ENCODE data around the gene PATJ. TPM values are rescaled to one million over a fixed set of nuclear protein-coding genes. Genes with fewer than 3 reads are reported as not detected.

PATJ gene
- total and polyA plus RNA-seq, 2 of the 13 experiments (the other 11 are each of a cell fraction or from before 2014, with no cell fraction given) = 6.2 to 16.8 TPM

DNA sequence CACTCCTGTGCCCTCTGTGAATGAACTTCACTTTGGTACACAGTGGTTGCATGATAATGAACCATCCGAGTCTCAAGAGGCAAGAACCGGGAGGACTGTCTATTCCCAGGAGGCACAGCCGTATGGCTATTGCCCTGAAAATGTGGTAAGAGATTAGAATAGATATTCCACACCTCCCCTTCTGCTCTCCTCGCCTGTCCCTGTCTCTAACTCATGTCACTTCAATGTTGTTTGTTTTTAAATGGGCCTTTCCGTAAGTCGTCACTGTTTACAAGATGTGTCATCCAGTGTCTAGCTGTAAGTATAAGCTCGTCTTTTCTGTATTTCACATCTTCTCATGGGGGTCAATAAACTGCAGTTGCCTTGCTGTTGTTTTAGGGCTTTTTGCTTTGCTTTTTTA is 122.2 kb downstream of the PATJ start (continued):
- TF ChIP-seq, protein P1, sequence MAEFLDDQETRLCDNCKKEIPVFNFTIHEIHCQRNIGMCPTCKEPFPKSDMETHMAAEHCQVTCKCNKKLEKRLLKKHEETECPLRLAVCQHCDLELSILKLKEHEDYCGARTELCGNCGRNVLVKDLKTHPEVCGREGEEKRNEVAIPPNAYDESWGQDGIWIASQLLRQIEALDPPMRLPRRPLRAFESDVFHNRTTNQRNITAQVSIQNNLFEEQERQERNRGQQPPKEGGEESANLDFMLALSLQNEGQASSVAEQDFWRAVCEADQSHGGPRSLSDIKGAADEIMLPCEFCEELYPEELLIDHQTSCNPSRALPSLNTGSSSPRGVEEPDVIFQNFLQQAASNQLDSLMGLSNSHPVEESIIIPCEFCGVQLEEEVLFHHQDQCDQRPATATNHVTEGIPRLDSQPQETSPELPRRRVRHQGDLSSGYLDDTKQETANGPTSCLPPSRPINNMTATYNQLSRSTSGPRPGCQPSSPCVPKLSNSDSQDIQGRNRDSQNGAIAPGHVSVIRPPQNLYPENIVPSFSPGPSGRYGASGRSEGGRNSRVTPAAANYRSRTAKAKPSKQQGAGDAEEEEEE (CRISPR knock-in tag; IDR thresholded peaks at IDR 0.05; ENCODE audit: borderline replicate concordance) = no peak
- TF ChIP-seq, protein P2, sequence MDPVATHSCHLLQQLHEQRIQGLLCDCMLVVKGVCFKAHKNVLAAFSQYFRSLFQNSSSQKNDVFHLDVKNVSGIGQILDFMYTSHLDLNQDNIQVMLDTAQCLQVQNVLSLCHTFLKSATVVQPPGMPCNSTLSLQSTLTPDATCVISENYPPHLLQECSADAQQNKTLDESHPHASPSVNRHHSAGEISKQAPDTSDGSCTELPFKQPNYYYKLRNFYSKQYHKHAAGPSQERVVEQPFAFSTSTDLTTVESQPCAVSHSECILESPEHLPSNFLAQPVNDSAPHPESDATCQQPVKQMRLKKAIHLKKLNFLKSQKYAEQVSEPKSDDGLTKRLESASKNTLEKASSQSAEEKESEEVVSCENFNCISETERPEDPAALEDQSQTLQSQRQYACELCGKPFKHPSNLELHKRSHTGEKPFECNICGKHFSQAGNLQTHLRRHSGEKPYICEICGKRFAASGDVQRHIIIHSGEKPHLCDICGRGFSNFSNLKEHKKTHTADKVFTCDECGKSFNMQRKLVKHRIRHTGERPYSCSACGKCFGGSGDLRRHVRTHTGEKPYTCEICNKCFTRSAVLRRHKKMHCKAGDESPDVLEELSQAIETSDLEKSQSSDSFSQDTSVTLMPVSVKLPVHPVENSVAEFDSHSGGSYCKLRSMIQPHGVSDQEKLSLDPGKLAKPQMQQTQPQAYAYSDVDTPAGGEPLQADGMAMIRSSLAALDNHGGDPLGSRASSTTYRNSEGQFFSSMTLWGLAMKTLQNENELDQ (CRISPR knock-in tag; IDR thresholded peaks at IDR 0.05; ENCODE audit: borderline replicate concordance) = no peak
- no peak for TF ChIP-seq ZNF232 (CRISPR knock-in tag; IDR thresholded peaks at IDR 0.05; ENCODE audit: borderline replicate concordance)
- no peak for TF ChIP-seq KDM6A (CRISPR knock-in tag; IDR thresholded peaks at IDR 0.05; ENCODE audit: low read depth)

DNA sequence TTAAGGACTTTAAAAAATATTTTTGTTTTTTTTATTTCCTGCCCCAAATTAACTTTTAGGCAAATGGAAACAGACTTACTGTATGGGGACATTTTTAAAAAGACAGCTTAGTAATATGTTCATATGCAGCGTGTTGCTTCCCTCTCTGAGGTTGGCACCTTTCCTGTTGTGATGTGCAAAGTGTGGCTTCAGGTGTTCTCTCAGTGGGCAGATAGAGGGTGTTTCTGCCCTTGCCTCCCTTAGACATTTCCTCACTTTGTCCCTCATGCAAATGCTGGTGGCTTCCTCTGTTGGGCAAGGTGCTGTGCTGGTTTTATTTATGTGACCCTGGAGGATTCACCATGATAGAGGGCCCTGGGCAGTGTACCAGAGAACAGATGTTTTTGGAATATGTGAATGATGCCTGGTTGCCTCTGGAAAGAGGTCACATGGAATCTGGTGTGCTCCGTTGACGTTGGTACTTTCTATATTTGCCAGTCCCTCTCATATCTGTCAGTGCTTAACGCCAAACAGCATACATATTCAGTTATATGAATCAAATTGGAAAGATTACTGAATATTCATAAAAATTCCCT is 123.5 kb downstream of the PATJ start:
- FAIRE-seq = no peak
- no TSS peak for BruUV-seq (replicated peaks)
- H3K27ac ChIP-seq (ENCODE audit: extremely low read length, insufficient read depth, low read length) = no peak overlapping the region

More for the DNA sequence above, 123.5 kb downstream of the PATJ start:
- Histone ChIP-seq H3K36me3 (replicated peaks in 1 of 2; ENCODE audit: control insufficient read depth in 1 of 2, insufficient read depth in 2 of 2, low read length in 2 of 2) (peaks cover 0 to 23% of the 10 kb centered on the region in 2 experiments; a peak in 4 of 5 replicates), H4K20me1 (ENCODE audit: insufficient read depth, low read length) (no peaks in the 10 kb centered on the region), H3K27me3 (ENCODE audit: control insufficient read depth in 1 of 2, insufficient read depth in 2 of 2, low read length in 2 of 2) (no peaks in the 10 kb centered on the region), H3K4me3 (replicated peaks in 1 of 3; ENCODE audit: insufficient read depth in 1 of 3, low read depth in 2 of 3, low read length in 3 of 3) (no peak overlapping the region), H2AFZ (ENCODE audit: low read length) (no peak overlapping the region), H3K79me2 (ENCODE audit: insufficient read depth, low read length) (no peaks in the 10 kb centered on the region), H3K4me1 (ENCODE audit: insufficient read depth, low read length) (no peaks in the 10 kb centered on the region), H3K4me2 (ENCODE audit: low read depth, low read length) (no peak overlapping the region), H3K9ac (ENCODE audit: insufficient read depth, low read depth, low read length) (no peak overlapping the region), H3K9me3 (ENCODE audit: low read length) (no peaks in the 10 kb centered on the region)
- ATAC-seq (no peak), DNase-seq (ENCODE audit: low spot score) (no peak)
- ChIA-PET POLR2A (no interaction called here), CTCF (ENCODE audit: low intra/inter-chr PET ratio, low total read pairs) (no interaction called here)
- intact Hi-C loops (cut with micrococcal nuclease; ENCODE audit: unreplicated experiment) = no loop called here
- in situ Hi-C loops (cut with HindIII; ENCODE audit: extremely low pct_ligation_motif_present, low pct_unique_long_range_greater_than_20kb) = no loop called here
- no peak for TF ChIP-seq ZNF850 (CRISPR knock-in tag; conservative IDR thresholded peaks at IDR 0.05)
- TF ChIP-seq, protein P3, sequence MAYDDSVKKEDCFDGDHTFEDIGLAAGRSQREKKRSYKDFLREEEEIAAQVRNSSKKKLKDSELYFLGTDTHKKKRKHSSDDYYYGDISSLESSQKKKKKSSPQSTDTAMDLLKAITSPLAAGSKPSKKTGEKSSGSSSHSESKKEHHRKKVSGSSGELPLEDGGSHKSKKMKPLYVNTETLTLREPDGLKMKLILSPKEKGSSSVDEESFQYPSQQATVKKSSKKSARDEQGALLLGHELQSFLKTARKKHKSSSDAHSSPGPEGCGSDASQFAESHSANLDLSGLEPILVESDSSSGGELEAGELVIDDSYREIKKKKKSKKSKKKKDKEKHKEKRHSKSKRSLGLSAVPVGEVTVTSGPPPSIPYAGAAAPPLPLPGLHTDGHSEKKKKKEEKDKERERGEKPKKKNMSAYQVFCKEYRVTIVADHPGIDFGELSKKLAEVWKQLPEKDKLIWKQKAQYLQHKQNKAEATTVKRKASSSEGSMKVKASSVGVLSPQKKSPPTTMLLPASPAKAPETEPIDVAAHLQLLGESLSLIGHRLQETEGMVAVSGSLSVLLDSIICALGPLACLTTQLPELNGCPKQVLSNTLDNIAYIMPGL (CRISPR knock-in tag; IDR thresholded peaks at IDR 0.05; ENCODE audit: borderline replicate concordance in 1 of 2, low read depth in 1 of 2) = no peak
- over 99% methylated on average over 4 of the region's 4 CpGs for WGBS (ENCODE audit: low lambda C conversion rate)
